GM18499 (cell line): ENCODE results near the gene TMPRSS6.

Experiments
- ATAC-seq: cut with Tn5 transposase; IDR thresholded peaks from one replicate; pipeline ENCODE4 v1.9.1; 2021; ENCODE audit warnings: moderate number of reproducible peaks; ENCODE audit not compliant: insufficient read depth, unreplicated experiment

The TMPRSS6 gene

DNA sequence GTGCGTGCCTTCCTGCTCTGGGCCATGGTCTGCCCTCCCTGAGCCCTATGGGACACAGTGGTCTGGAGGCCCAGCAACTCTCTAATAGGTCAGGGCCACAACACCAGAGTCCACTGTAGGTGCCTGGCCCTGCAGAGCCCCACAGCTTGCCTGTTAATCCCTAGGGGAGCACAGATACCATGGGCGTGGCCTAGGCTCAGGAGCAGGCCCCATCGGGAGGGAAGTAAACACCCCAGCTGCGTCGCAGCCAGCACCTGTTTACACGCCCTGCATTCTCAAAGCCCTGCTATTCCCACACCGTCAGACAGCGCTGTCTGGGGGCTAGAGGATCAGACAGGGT, 55.5 kb downstream of the TMPRSS6 start:
- ATAC-seq, result no peak

DNA sequence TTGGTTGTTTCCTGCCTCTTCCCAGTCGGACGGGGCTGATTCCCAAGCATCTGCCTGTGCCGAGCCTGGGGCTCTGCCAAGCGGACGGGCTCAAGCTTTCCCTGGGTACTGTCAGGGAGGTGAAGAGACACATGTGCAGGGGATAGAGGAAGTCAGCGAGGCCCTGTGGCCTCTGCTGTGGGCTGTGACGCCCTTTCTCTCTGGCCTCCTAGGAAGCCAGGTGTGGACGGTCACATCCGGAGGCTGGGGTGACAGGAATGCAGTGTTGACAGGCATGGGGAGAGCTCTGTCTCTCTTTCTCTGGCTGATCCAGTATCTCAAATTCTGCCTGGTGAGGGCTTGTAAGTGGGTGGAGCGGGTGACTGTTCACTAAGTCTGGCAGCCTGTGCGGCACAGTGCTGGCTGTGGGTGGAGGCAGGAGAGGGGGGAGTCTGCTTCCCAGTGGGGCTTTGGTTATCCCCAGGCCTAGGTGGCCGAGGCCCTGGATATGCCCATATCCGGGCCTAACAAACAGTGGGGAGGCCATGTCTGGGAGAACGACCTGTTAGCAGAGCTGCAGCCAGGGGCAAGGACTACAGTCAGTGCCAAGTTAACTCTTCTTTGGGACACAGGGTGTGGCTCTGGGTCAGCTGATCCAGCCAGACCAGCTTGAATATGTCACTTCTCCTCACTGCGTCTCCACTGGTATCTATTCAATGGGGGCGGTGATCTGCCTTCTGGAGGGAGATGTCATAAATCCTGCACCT, 56.0 kb downstream of the TMPRSS6 start:
- ATAC-seq, result no peak

DNA sequence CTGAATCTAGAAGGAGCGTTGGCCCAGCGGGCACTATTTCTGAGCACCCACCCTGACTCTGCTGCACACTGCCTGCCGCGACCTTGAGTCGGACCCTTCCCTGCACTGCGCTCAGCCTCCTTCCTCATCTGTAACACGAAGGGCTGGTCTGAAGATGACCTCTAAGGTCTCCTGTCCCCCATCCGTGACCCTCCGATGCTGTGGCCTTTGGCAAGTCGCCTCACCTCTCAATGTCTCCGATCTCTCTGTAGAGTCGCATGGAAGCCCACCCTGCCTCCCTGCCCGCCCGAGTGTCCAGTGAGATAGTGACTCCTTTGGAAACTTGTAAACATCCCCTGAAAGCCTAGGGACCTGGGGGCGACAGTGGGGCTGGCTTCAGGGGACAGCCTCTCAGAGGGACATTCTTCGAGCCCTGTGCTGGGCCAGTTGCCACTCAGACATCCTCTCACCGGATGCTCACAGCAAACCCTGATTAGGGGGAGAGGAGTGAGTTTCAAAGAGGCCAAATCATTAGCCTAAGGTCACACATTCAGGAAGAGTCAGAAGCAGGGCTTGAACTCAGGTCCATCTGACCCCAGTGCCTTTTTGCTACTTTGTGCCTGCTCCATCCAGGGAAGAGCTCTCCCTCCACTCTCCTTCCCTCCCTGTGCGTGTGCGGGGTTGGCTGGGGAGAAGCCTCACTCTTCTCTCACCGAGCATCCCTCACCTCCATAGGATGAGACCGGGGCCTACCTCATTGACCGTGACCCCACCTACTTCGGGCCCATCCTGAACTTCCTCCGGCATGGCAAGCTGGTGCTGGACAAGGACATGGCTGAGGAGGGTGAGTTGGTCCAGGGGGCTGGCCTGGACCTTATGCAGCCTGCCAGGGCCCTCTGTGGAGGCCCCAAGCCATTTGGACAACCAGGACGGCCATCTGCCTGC, 56.9 kb downstream of the TMPRSS6 start:
- ATAC-seq, result no peak

DNA sequence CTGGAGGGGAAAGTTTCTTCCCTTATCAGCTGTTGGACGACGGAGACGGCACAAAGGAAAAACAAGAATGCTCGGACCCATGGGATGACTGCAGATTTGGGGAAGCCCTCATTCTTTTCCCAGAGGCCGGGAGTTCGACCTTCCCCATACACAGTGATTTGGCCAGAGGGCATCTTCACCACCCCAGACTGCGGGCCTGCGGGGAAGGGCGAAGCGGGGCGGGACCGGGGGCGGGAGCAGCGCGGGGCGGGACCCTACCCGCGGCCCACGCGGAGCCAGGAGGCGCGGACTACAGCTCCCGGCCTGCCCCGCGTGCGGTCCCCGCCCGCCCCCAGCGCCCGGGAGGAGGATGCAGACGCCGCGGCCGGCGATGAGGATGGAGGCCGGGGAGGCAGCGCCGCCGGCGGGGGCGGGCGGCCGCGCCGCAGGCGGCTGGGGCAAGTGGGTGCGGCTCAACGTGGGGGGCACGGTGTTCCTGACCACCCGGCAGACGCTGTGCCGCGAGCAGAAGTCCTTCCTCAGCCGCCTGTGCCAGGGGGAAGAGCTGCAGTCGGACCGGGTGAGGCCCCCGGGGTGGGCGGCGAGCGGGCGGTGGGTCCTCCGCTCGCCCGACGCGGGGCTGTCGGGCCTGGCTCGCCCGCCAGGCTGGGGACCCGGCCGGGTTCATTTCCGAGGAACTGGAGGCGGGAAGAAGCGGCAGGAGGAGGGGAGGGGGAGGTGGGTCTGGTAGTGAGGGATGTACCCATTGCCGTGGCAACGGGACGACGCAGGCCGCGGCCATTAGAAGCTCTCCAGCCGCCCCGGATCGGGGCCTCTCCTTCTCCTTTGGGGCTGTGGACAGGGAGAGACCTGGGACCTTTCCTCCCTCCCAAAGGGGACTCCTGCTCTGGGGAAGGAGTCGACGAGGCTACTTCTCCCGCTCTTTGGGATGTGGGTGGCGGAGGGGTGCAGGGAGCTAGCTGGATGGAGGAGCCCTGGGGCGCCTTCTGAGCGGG, 57.8 kb downstream of the TMPRSS6 start, which contains the start of gene KCTD17:
Gene KCTD17 (plus strand): TSS at position 352 of the 995 bp plus-strand sequence. CDS start 19 bp downstream, at position 371.
- ATAC-seq, result no peak

DNA sequence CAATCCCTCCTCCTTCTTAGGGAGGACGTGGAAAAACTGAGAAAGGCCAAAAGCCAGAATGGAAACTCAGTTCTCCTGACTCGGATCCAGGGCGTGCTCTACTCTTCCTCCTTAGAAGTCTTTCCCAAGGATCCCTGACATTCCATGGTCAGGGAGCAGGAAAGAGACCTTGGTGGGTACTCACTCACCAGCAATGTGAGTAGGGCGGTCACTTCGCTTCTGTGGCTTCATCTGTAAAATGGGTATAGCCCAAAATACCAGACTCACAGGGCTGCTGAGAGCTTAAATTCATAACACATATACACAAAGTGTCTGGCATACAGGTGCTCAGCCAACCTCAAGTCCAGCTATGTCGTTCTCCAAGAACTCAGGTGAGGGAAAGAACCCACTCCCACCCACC, 58.6 kb downstream of the TMPRSS6 start:
- ATAC-seq, result no peak

DNA sequence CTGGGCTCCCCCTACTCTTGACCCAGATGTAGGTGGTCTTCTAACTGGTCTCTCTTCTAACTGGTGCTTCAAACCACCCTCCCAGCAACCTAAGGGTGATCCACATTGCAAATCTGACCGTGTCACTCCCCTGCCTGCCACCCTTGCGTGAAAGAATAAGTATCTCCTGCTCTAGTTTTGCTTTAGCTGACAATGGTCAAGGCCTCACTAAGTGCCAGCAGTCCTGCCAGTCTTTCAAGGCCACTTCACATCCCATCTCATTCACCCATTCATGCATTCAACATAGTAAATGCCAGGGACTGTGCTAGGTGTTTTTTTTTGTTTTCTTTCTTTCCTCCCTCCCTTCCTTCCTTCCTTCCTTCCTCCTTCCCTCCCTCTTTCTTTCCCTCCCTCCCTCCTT, 60.3 kb downstream of the TMPRSS6 start:
- no peak for ATAC-seq

DNA sequence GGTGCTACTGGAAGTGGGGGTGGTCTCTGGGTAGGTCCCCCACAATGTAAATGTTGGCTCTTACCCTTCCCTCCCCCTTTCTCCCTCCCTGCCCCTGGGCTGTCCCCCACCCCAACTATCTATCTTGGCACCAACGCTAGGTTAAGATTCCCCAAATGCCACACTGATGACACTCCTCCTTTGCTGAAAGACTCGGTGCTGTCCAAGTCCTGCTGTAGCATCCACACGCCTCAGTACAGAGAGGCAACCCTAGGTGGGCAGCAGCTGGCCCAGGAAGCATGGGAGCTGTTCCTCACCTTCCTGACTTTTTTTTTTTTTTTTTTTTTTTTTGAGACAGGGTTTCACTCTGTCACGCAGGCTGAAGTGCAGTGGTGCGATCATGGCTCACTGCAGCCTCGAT, 61.4 kb downstream of the TMPRSS6 start:
- ATAC-seq, result no peak

DNA sequence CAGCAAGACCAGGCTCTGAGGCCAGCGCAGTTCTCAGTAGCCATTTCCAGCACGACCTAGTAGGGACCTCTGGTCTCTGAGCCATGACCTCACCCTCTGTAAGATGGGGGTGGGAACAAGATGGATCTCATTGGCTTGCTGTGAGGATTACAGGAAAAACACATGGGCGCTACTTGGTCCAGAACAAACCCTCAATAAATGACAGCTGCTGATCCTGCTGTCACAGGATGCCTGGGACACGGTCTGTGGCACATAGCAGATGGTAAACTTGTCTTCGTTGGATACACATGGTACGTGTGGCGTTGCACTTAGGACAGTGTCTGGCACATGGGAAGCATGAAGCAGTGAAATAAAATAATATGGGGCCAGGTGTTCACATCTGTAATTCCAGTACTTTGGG, 62.5 kb downstream of the TMPRSS6 start:
- no peak for ATAC-seq

DNA sequence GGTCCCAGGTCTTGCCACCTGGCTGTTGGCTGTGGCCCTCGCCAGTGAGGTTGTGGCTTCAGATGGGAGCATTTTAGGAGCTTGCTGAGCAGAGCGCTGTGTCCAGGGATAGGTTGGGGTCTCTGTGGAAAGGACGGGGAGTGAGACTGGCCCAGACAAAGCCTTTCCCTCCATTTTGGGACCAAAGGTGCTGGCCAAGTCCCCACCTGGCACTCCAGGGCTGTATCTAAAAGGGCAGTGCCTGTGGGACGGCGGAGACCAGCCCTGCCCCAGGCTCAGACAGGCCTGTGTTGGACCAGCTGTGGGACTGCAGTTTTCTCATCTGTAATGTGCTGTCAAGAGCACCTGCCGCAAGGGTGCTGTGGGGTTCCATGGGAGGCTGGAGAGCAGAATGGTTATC, 62.9 kb downstream of the TMPRSS6 start:
- no peak for ATAC-seq

DNA sequence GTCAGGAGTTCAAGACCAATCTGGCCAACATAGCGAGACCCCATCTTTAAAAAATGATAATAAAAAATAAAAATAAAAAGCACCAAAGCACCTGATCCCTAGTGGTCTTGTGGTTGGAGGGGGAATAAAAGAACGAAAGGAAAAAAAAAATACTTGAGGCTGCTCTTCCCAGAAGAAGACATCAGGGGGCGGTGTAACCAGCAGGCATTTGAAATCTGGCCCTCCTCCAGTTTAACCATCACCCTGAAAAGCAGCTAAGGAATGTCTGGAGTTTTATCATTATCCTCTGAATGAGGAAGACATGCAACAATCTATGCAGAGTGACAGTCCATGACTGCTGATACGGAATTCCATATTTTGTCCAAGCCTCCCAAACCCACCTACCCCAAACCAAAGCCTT, 63.6 kb downstream of the TMPRSS6 start:
- no peak for ATAC-seq

DNA sequence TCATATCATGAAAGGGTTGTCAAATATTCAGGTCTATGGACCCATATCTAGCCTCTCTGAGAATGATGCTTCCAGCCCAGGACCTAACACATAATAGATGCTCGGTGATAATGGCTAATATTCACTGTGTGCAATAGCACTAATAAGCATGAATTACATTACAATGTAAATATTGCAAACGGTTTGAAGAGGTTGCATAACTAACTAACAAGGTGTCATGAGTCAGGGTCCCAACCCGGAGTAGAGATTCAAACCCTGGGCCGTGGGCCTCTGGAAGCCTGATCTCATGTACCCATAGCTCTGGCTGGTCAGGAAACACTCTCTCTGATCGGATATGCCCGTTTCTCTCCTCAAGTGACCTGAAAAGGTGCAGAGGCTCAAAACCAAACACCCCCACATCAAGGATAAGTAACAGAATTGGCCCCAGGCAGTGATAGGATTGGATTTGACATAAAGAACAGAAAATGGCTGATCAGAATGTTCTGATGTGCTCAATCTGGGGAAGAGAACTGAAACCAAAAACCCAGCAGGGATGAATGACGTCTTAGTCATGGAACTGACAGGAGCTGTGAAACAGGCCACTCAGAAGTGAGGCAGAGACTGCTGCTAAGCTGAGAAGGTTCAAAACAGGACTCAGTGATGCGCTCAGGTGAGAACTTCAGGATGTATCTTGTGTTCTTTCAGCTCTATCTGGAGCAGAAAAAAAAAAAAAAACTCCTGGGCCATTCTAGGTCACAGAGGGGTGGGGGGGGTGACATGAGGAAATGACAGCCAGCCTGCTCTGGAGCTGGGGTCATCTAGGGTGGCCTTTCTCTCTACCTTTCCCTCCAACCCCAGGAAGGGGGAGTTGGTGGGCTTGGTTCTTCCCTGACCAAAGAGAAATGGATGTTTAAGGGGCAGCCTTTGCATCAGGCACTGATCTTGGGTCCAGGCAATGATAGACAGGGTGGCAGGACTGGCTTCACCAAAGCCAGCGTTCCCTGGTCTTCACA, 64.6 kb downstream of the TMPRSS6 start:
- ATAC-seq, result no peak

DNA sequence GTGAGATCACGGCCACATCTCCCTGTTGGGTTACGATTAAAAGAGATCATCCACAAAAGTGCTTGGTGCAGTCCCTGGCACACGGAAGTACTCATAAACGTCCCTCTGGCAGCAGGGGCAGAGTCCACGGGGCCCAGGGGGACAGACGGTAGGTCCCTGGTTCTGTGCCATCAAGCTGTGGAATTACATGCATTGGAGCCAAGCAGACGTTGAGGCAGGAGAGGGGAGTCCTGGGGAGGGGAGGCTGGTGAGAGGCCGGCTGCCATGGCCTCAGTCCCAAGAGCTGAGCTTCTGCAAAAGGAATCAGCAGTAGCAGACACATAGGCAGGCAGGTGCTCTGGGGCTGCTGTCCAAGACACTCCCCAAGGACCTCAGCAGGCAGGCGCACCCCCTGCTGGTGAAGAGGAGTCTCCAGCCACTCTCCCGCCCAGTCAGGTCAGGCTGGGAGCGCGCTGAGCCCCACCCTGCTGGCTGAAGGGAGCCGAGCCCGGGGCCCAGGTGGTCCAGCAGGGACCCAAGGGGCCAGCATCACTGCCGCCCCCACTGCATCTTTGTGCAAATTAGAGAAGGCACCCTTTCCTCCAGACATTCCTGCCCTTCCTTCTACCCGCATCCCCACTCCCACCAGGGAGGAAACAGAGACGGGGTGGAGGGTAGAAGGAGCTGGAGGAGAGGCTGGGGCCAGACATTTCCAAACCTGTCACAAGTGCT, 65.5 kb downstream of the TMPRSS6 start:
- no peak for ATAC-seq

DNA sequence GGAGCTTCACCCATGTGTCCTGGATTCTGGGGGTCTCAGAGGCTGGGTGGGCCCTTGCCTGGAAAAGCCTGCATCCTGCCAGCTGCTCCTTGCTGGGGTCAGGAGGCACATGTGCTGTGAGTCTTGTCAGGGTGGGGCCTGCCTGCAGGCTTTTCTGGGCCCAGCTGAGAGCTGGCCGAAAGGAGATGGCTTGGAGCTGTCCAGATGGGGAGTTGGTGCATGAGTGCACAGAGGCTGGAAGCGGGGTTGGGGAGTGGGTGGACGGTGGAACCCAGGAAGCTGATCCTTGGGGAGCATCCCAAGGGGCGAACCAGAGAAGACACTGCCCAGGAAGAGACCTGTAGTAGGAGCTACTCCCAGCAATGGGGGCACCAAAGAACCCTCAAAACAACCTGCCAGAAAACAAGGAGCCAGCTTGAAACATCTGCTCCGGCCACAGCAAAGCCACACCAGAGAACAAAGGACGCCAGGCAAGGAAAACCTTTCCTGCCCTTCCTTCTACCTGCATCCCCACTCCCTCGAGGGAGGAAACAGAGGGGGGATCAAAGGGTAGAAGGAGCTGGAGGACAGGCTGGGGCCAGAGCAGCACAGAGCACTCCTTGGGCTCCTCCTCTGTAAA, 66.2 kb downstream of the TMPRSS6 start:
- ATAC-seq, result no peak

DNA sequence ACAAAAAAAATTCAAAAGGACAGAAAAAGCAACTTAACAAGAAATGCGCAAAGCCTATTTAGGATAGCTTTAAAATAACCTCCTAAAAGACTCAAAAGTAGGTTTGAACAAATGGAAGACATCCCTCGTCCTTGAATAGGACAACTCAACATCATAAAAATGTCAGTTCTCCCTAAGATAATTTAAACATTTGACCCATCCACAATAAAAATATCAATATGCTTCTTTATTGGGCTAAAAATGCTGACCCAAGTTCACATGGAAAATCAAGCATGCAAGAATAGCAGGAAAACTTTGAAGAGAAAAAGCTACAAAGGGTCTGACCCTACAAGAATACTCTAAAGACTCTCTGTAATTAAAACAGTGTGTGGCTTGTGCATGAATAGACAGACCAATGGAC, 70.0 kb downstream of the TMPRSS6 start:
- ATAC-seq, result no peak

DNA sequence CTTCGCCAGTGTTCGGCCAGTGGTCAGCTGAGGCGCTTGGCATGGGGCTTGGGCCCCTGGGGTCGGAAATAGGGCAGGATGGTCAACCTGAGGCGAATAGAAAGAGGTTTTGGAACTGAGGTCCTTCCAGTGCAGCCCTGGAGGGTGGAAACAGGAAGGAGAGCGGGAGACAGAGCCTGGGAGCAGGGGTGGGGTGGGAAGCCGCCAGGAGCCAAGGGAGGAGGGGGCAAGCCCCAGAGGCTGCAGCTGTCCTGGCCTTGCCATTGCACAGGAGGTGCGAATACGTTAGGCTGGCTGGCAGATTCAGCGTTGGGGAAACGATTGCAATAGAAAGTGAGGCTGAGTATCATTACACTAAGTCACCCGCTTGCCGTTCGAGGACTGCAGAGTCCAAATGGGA, 71.8 kb downstream of the TMPRSS6 start:
- no peak for ATAC-seq

DNA sequence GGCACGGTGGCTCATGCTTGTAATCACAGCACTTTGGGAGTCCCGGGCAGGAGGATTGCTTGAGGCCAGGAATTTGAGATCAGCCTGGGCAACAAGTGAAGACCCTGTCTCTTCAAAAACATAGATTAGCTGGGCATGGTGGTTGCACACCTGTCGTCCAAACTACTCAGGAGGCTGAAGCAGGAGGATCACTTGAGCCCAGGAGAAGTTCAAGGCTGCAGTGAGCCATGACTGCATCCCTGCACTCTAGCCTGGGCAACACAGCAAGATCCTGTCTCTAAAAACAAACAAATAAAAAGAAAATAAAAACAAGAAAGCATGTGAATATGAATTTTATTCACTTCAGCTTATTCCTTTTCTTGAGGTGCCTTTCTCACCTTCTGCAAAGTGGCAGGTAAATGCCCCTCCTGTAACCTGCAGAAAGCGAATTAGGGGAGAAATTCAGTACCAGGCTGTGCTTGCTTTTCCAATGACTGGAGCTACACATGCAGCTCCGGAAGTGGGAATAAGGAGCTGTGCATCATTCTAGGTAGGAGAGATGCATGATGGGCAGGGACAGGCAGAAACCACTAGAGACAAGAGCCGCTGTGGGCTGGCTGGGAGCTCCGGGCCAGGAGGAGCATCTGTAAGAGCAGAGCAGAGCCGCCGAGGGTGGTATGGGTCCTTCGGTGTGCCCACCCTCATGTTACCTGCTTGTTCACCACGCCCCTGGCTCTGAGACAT, 72.7 kb downstream of the TMPRSS6 start:
- no peak for ATAC-seq

DNA sequence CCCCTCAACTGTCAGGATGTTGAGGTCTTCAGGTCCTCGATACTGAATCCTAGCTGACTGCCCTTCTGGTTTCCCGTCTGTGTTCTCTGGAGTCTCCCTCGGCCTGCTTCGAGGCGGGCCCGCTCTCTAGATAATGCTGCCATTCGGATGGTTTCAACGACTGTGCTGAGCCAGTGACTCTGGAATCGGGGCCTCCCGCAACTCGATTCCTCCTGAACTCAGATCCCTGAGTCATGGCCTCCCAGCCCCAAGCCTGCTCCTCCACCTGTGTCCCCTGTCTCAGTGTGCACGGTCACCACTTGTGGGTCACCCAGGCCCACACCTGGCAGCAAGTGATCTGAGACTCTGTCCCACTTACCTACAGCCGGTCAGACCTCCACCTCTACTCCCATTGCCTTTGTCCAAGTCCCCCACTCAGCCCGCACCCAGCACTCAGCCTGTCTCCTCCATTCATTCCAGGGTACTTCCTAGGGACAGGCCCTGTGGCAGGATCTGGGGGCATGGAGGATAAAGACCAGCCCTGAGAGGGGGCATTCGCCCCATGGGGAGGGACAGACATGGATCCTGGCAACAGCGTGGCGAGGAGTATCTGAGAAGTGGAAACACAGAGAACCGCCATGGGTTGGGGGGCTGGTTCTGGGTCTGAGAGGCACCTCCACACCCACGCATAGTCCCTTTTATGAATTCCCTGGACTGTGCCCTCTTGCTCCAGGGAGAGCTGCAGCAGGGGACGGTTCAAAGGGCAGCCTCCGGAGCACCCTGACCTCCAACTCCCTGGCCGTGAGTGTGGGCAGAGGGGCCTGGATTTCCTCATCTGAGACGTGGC, 75.7 kb downstream of the TMPRSS6 start:
- ATAC-seq, result no peak
